HCT116 (cell line): ENCODE data around the gene ANXA7. TPM values are rescaled to one million over a fixed set of nuclear protein-coding genes. Genes with fewer than 3 reads are reported as not detected.

Source experiments
- ATAC-seq: fragments of 200-7000 bp; cut with Tn5 transposase; 2 replicates; pipeline ENCODE4 v1.9.1; 2020; ENCODE audit warnings: mild to moderate bottlenecking, moderate library complexity
- BruUV-seq: library from RNA; stranded (reverse); fragments of 400-500 nt; replicated peaks from 2 replicates; lab custom pipeline; 2021; lab: Mats Ljungman, UMichigan
- CTCF ChIA-PET: fragments of 300-600 bp; sonication (Branson Sonifier 250); formaldehyde crosslinking; loops from one replicate; lab custom pipeline; 2021; ENCODE audit warnings: antibody characterized with exemption; lab: Charles Lee
- POLR2A ChIA-PET: fragments of 300-600, 350-600 bp; sonication (Branson Sonifier 250); formaldehyde crosslinking; loops from one replicate; lab custom pipeline; 2021; ENCODE audit warnings: antibody characterized with exemption; lab: Charles Lee
- RAD21 ChIA-PET, 2 experiments: fragments of 300-600 bp; sonication (Branson Sonifier 250); formaldehyde crosslinking; loops; one replicate each; lab custom pipeline; 2023; ENCODE audit warnings: low total read pairs in 2 of 2; ENCODE audit not compliant: uncharacterized antibody in 2 of 2, unreplicated experiment in 2 of 2, low non-redundant PET in 1 of 2; lab: Charles Lee
- DNase-seq: peaks from one replicate; pipeline ENCODE4 v3.0.0-alpha.2; 2010; ENCODE audit warnings: low read depth, low spot score
- H2AFZ ChIP-seq: fragments of 200-600 bp; shearing (Covaris generic), sonication (generic); 2 replicates; pipeline ENCODE4 v1.6.1; 2017; ENCODE audit warnings: low read depth, mixed run types, mixed read lengths, antibody characterized with exemption, low read length; ENCODE audit not compliant: poor library complexity, severe bottlenecking
- H3K27ac ChIP-seq: 2 replicates; pipeline ENCODE4 v1.5.1; 2012; ENCODE audit warnings: low read depth, low read length
- H3K27me3 ChIP-seq: fragments of 200-600 bp; sonication (generic); 2 replicates; pipeline ENCODE4 v1.6.1; 2016; ENCODE audit warnings: mixed run types, low read length, mixed read lengths; ENCODE audit not compliant: insufficient read depth
- H3K36me3 ChIP-seq, 2 experiments: fragments of 200-500 bp in 1 of 2; fragments of 200-600 bp in 1 of 2; sonication (Bioruptor generic) in 1 of 2; sonication (generic) in 1 of 2; 2 replicates each; pipeline versions ENCODE4 v1.5.1 to v1.6.1; 2014 to 2016; ENCODE audit warnings: low read length in 2 of 2, inconsistent platforms in 1 of 2, mixed read lengths in 1 of 2, mixed run types in 1 of 2; ENCODE audit not compliant: insufficient read depth in 2 of 2, control insufficient read depth in 1 of 2
- H3K4me1 ChIP-seq, 2 experiments: fragments of 200-600 bp in 1 of 2; sonication (generic) in 1 of 2; 2 replicates each; pipeline versions ENCODE4 v1.5.1 to v1.6.1; 2012 to 2017; ENCODE audit warnings: low read length in 2 of 2, inconsistent platforms in 1 of 2, mild to moderate bottlenecking in 1 of 2, mixed read lengths in 1 of 2, mixed run types in 1 of 2, moderate library complexity in 1 of 2; ENCODE audit not compliant: insufficient read depth in 2 of 2, control insufficient read depth in 1 of 2
- H3K4me2 ChIP-seq: fragments of 200-600 bp; sonication (generic); 2 replicates; pipeline ENCODE4 v1.6.1; 2017; ENCODE audit warnings: mixed run types, low read length, mixed read lengths
- H3K4me3 ChIP-seq, 2 experiments: fragments of 200-600 bp in 1 of 2; sonication (generic) in 1 of 2; replicated peaks in 1 of 2; 2 replicates each; pipeline ENCODE4 v1.5.1; 2011 to 2016; ENCODE audit warnings: low read length in 2 of 2, control low read depth in 1 of 2, low read depth in 1 of 2, mild to moderate bottlenecking in 1 of 2, mixed read lengths in 1 of 2, mixed run types in 1 of 2
- H3K79me2 ChIP-seq: fragments of 200-600 bp; sonication (generic); 2 replicates; pipeline ENCODE4 v1.6.1; 2017; ENCODE audit warnings: mild to moderate bottlenecking, mixed run types, low read length, moderate library complexity, mixed read lengths; ENCODE audit not compliant: insufficient read depth
- H3K9ac ChIP-seq: fragments of 200-600 bp; sonication (generic); 2 replicates; pipeline ENCODE4 v1.6.1; 2016; ENCODE audit warnings: low read length, mixed read lengths
- H3K9me2 ChIP-seq: fragments of 200-600 bp; sonication (generic), shearing (Covaris generic); 2 replicates; pipeline ENCODE4 v1.6.1; 2017; ENCODE audit warnings: mixed run types, mild to moderate bottlenecking, moderate library complexity; ENCODE audit not compliant: insufficient read depth
- H3K9me3 ChIP-seq, 2 experiments: fragments of 200-500 bp in 1 of 2; fragments of 200-600 bp in 1 of 2; sonication (Bioruptor generic) in 1 of 2; sonication (generic) in 1 of 2; 2 replicates each; pipeline ENCODE4 v1.6.1; 2014 to 2017; ENCODE audit warnings: low read length in 2 of 2, mixed read lengths in 2 of 2, inconsistent platforms in 1 of 2, low read depth in 1 of 2, mild to moderate bottlenecking in 1 of 2, mixed run types in 1 of 2, moderate library complexity in 1 of 2; ENCODE audit not compliant: control insufficient read depth in 1 of 2, insufficient read depth in 1 of 2
- H4K20me1 ChIP-seq: fragments of 200-600 bp; sonication (generic), shearing (Covaris generic); 2 replicates; pipeline ENCODE4 v1.6.1; 2017; ENCODE audit warnings: mixed run types, mild to moderate bottlenecking, moderate library complexity; ENCODE audit not compliant: insufficient read depth
- EZH2 ChIP-seq: fragments of 200-600 bp; sonication (generic); IDR thresholded peaks from 2 replicates; pipeline ENCODE4 v1.6.1; 2017; ENCODE audit warnings: antibody characterized with exemption, mixed run types
- POLR2AphosphoS5 ChIP-seq: IDR thresholded peaks from 2 replicates; pipeline ENCODE4 v1.6.1; 2011; ENCODE audit warnings: mild to moderate bottlenecking, low read depth, low read length, moderate library complexity
- REST ChIP-seq: IDR thresholded peaks from 2 replicates; pipeline ENCODE4 v1.6.1; 2012; ENCODE audit warnings: low read depth
- SIN3A ChIP-seq: IDR thresholded peaks from 2 replicates; pipeline ENCODE4 v1.6.1; 2012; ENCODE audit warnings: low read depth
- SRF ChIP-seq: IDR thresholded peaks from 2 replicates; pipeline ENCODE4 v1.6.1; 2012; ENCODE audit warnings: low read depth
- intact Hi-C: fragments of 100-400 bp; cut with micrococcal nuclease; formaldehyde crosslinking; loops from 2 replicates; pipeline ENCODE4 v1.10.0; 2022
- total RNA-seq: library from RNA; stranded (reverse); gene quantifications from one replicate; pipeline ENCODE4 v1.2.1, GENCODE V29; 2021; ENCODE audit not compliant: unreplicated experiment
- TF ChIP-seq, protein P1 (sequence below): IDR thresholded peaks from 2 replicates; pipeline ENCODE4 v1.6.1; 2012

The ANXA7 gene
- total RNA-seq, 1 experiment from 2014 or later: 105 TPM

DNA sequence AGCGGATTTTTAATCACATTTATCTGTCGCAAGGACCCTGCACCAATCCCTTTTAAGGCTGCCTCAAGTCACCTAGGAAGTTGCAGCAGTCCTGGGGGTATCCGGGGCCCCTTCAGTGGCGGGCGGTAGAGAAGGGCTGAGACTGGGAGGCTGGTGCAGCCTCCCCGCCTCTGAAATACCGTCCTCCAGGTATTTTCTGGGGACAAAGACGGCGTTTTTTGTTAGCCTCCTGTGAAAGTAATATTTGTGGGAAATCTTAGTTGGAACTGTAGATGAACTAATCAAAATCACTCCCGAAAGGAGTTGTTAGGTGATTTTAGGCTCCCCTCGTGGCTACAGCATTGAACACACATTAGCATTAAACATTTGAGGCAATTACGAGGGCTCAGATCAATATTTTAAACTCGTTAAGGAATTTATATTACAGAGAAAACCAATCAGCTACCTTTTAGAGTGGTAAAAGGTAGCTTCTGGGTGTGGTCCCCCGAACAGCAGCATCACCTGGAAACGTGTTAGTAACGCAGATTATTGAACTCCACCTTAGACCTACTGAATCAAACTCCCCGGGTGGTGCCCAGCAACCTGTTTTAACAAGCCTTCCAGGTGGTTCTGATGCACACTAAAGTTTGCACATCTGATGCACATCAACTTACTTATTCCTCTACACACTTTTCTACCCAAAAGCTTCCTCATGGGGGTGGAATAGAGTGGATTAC is 530 bp upstream of the ANXA7 start:
- ChIA-PET POLR2A (interaction anchor here (1.6 kb wide), 1 partner anchor 150 kb away, joined by 5 read pairs; no protein-coding TSS in a partner anchor), CTCF (no interaction called here), RAD21 (no interaction called here)
- Histone ChIP-seq H2AFZ (peak overlapping the region; percentile 78), H3K27me3 (no peaks in the 10 kb centered on the region), H3K9ac (peak overlapping the region; percentile 94), H3K4me1 (peaks cover 10 to 22% of the 10 kb centered on the region in 2 experiments), H3K79me2 (peaks cover 43% of the 10 kb centered on the region), H3K4me2 (peak overlapping the region; percentile 94), H3K9me2 (no peaks in the 10 kb centered on the region), H3K4me3 (peak overlapping the region; percentile 91 to 96), H3K9me3 (no peaks in the 10 kb centered on the region), H3K36me3 (no peaks in the 10 kb centered on the region), H3K27ac (peak overlapping the region; percentile 90), H4K20me1 (peaks cover 3% of the 10 kb centered on the region; the same call in 1 of the 2 replicates)
- BruUV-seq: TSS peak; percentile 84
- ATAC-seq (peak; percentile 43; the same call in 1 of the 2 replicates), DNase-seq (no peak)
- intact Hi-C loops: loop anchor here (5.0 kb wide), 1 partner anchor 83 kb away; the partner anchor contains the start of gene PPP3CB
- TF ChIP-seq REST: no peak
- peak; percentile 54; the same call in 1 of the 2 replicates for TF ChIP-seq POLR2AphosphoS5
- peak; percentile 11; the same call in 1 of the 2 replicates for TF ChIP-seq SIN3A
- TF ChIP-seq SRF: no peak
- TF ChIP-seq, protein P1, sequence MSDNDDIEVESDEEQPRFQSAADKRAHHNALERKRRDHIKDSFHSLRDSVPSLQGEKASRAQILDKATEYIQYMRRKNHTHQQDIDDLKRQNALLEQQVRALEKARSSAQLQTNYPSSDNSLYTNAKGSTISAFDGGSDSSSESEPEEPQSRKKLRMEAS: peak; percentile 22; the same call in 1 of the 2 replicates
- TF ChIP-seq EZH2: no peak
